ENCODE measurements around the gene SORCS2. TPM values are rescaled to one million over a fixed set of nuclear protein-coding genes. Genes with fewer than 3 reads are reported as not detected.

SORCS2 gene
- polyA plus RNA-seq, 1 of the 3 experiments (the other 2 are of a cell fraction) = 1.6 TPM

DNA sequence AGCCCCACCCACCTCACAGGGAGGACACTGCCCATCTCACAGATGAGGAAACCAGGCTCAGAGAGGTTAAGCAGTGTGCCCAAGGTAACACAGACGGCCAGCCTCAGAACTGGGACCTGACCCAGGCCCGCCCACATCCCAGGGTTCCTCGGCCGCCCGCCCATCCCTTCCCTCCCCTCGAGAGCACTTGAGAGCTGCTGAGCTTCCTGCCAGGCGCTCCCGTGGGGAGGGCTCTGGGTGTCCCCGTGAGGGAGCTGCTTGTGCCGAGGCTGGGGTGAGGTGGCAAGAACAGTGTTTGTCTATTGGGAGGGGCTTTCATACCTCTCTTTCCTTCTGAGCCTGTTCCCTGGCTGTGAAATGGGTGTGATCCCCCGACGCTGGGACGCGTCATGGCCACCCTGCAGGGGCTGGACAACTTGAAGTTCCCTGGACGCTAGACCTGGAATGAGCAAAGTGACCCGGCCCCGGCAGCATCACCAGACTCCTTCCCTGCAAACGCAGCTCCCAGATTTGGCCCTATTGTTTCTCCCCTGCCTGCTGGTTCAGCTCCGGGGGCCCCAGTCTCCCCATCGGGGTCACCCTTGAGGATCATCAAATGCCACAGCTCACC, 542.4 kb downstream of the SORCS2 start:
- WGBS (ENCODE audit: low lambda C conversion rate) = 85% methylated on average over 9 of the region's 20 CpGs
- Histone ChIP-seq H3K79me2 (ENCODE audit: insufficient read depth) (no peaks in the 10 kb centered on the region), H3K36me3 (replicated peaks in 1 of 2; ENCODE audit: control insufficient read depth in 1 of 2, insufficient read depth in 2 of 2, low read length in 1 of 2) (no peaks in the 10 kb centered on the region), H3K4me3 (ENCODE audit: low read depth in 2 of 2, low read length in 1 of 2) (no peak overlapping the region), H4K20me1 (ENCODE audit: insufficient read depth) (no peaks in the 10 kb centered on the region), H3K4me1 (ENCODE audit: control insufficient read depth in 1 of 2, insufficient read depth in 2 of 2, low read depth in 1 of 2, low read length in 1 of 2) (no peaks in the 10 kb centered on the region), H3K27me3 (ENCODE audit: insufficient read depth) (no peaks in the 10 kb centered on the region), H3K9ac (no peak overlapping the region), H3F3A (replicated peaks; ENCODE audit: insufficient read depth) (no peaks in the 10 kb centered on the region), H3K9me2 (no peaks in the 10 kb centered on the region), H2AFZ (ENCODE audit: low read depth) (no peak overlapping the region), H3K9me3 (no peaks in the 10 kb centered on the region), H3K4me2 (no peak overlapping the region), H3K27ac (ENCODE audit: low read depth in 2 of 2, low read length in 1 of 2) (no peak overlapping the region)
- POLR2A ChIA-PET = no interaction called here
- TF ChIP-seq NFIC (IDR thresholded peaks at IDR 0.05; ENCODE audit: borderline replicate concordance) (no peak), GABPA (IDR thresholded peaks at IDR 0.05; ENCODE audit: low read depth) (no peak)
- CTCF ChIA-PET = interaction anchor here (0.9 to 1.9 kb wide), 3 partner anchors 14 to 69 kb away, joined by 4 to 10 read pairs (median 5); no protein-coding TSS in a partner anchor
- no peak for DNase-seq

DNA sequence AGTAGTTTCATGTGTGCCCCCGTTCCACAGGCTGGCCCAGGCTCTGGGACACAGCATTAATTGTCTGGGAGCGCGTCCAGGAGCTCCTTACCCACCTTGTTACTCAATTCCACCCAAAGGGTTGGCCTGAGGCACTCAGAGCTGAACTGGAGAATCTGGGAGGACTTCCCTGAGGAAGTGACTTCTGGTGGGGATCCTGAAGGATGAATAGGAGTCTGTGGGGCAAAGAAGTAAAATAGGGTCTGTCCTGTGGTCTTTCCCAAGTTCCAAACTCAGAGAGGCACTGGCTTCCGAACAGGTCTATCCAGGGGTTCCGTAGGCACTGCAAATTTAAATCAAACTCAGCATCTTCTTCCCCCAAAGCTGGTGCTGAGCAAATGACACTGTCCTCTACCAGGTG, 543.1 kb downstream of the SORCS2 start:
- no peak for DNase-seq
- no peak overlapping the region for H3K9ac ChIP-seq
- H3K4me2 ChIP-seq = no peak overlapping the region
- H3K27ac ChIP-seq (ENCODE audit: low read depth in 2 of 2, low read length in 1 of 2) = no peak overlapping the region
- H2AFZ ChIP-seq (ENCODE audit: low read depth) = no peak overlapping the region
- H3K9me2 ChIP-seq = no peaks in the 10 kb centered on the region
- no peak overlapping the region for H3K4me3 ChIP-seq (ENCODE audit: low read depth in 2 of 2, low read length in 1 of 2)
- TF ChIP-seq, protein P1, sequence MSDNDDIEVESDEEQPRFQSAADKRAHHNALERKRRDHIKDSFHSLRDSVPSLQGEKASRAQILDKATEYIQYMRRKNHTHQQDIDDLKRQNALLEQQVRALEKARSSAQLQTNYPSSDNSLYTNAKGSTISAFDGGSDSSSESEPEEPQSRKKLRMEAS (IDR thresholded peaks at IDR 0.05; ENCODE audit: low read depth) = no peak
- TF ChIP-seq GABPA (IDR thresholded peaks at IDR 0.05; ENCODE audit: low read depth) = no peak
- no peak for TF ChIP-seq FOXM1 (IDR thresholded peaks at IDR 0.05; ENCODE audit: low read depth)
- TF ChIP-seq RFX5 (IDR thresholded peaks at IDR 0.05; ENCODE audit: low read length) = no peak
- TF ChIP-seq, protein P2, sequence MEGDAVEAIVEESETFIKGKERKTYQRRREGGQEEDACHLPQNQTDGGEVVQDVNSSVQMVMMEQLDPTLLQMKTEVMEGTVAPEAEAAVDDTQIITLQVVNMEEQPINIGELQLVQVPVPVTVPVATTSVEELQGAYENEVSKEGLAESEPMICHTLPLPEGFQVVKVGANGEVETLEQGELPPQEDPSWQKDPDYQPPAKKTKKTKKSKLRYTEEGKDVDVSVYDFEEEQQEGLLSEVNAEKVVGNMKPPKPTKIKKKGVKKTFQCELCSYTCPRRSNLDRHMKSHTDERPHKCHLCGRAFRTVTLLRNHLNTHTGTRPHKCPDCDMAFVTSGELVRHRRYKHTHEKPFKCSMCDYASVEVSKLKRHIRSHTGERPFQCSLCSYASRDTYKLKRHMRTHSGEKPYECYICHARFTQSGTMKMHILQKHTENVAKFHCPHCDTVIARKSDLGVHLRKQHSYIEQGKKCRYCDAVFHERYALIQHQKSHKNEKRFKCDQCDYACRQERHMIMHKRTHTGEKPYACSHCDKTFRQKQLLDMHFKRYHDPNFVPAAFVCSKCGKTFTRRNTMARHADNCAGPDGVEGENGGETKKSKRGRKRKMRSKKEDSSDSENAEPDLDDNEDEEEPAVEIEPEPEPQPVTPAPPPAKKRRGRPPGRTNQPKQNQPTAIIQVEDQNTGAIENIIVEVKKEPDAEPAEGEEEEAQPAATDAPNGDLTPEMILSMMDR (IDR thresholded peaks at IDR 0.05) = no peak
- TF ChIP-seq, protein P3, sequence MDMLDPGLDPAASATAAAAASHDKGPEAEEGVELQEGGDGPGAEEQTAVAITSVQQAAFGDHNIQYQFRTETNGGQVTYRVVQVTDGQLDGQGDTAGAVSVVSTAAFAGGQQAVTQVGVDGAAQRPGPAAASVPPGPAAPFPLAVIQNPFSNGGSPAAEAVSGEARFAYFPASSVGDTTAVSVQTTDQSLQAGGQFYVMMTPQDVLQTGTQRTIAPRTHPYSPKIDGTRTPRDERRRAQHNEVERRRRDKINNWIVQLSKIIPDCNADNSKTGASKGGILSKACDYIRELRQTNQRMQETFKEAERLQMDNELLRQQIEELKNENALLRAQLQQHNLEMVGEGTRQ (IDR thresholded peaks at IDR 0.05; ENCODE audit: borderline replicate concordance, low read depth, low read length) = no peak
- no peak for TF ChIP-seq ELF1 (IDR thresholded peaks at IDR 0.05)
- no peaks in the 10 kb centered on the region for H3F3A ChIP-seq (replicated peaks; ENCODE audit: insufficient read depth)
- ChIA-PET CTCF (interaction anchor here (1.8 to 1.9 kb wide), 2 partner anchors 15 to 67 kb away, joined by 5 to 10 read pairs; no protein-coding TSS in a partner anchor), POLR2A (no interaction called here)
- no peaks in the 10 kb centered on the region for H3K9me3 ChIP-seq
- H3K79me2 ChIP-seq (ENCODE audit: insufficient read depth) = no peaks in the 10 kb centered on the region
- WGBS (ENCODE audit: low lambda C conversion rate) = 68% methylated on average over 4 of the region's 5 CpGs
- H3K4me1 ChIP-seq (ENCODE audit: control insufficient read depth in 1 of 2, insufficient read depth in 2 of 2, low read depth in 1 of 2, low read length in 1 of 2) = no peaks in the 10 kb centered on the region
- H3K27me3 ChIP-seq (ENCODE audit: insufficient read depth) = no peaks in the 10 kb centered on the region
- no peaks in the 10 kb centered on the region for H4K20me1 ChIP-seq (ENCODE audit: insufficient read depth)
- no peaks in the 10 kb centered on the region for H3K36me3 ChIP-seq (replicated peaks in 1 of 2; ENCODE audit: control insufficient read depth in 1 of 2, insufficient read depth in 2 of 2, low read length in 1 of 2)

Measured in SK-N-SH (cell line).